ENCODE data around the gene JAKMIP1. TPM values are rescaled to one million over a fixed set of nuclear protein-coding genes. Genes with fewer than 3 reads are reported as not detected.

Gene JAKMIP1
- total RNA-seq, 2 experiments from 2014 or later = 2.0 to 2.1 TPM

- TF ChIP-seq CTCF (IDR thresholded peaks at IDR 0.05) = no peak
- DNase-seq (peak in 3 of 14 experiments; percentile 47 to 65 (median 59)), ATAC-seq (ENCODE audit: poor library complexity) (no peak)
- no peak overlapping the region for H3K27ac ChIP-seq (ENCODE audit: low read depth in 1 of 2, low read length in 2 of 2)
- H3K4me3 Mint-ChIP-seq = peak overlapping the region; percentile 86
- ChIA-PET POLR2A (no interaction called here), CTCF (no interaction called here)
- H3K27ac Mint-ChIP-seq = peak overlapping the region; percentile 33
- peaks cover 3% of the 10 kb centered on the region for H3K9me3 Mint-ChIP-seq
- no peak overlapping the region for H3K4me3 ChIP-seq (ENCODE audit: low read length)
- intact Hi-C loops (cut with DNase I, micrococcal nuclease) = loop anchor here in 1 of 2 experiments (5.0 kb wide), 1 partner anchor 71 kb away; no protein-coding TSS in a partner anchor
- peaks cover 21% of the 10 kb centered on the region for H3K4me1 Mint-ChIP-seq (ENCODE audit: low read depth)
- H3K27me3 ChIP-seq (ENCODE audit: control insufficient read depth in 1 of 2, insufficient read depth in 2 of 2, low read length in 2 of 2) = peaks cover 15 to 21% of the 10 kb centered on the region in 2 experiments
- H3K4me1 ChIP-seq (ENCODE audit: insufficient read depth, low read length) = peaks cover 32% of the 10 kb centered on the region
- H3K36me3 ChIP-seq (ENCODE audit: insufficient read depth, low read length) = no peaks in the 10 kb centered on the region
- H3K9me3 ChIP-seq (ENCODE audit: control insufficient read depth in 1 of 2, insufficient read depth in 1 of 2, low read length in 2 of 2) = peaks cover 0 to 19% of the 10 kb centered on the region in 2 experiments
- no peaks in the 10 kb centered on the region for H3K36me3 Mint-ChIP-seq (ENCODE audit: low read depth)
- peaks cover 58% of the 10 kb centered on the region for H3K27me3 Mint-ChIP-seq
Observed at GRCh38 chr4:6201580-6202091, 1.3 kb upstream of the JAKMIP1 start.

GRCh38 chr4:6200922-6201362 is 593 bp upstream of the JAKMIP1 start:
- peak in 4 of 14 experiments; percentile 11 to 41 (median 28) for DNase-seq

GRCh38 chr4:6199422-6199921 is 877 bp downstream of the JAKMIP1 start:
- Histone ChIP-seq H3K4me1 (ENCODE audit: insufficient read depth, low read length) (peaks cover 39% of the 10 kb centered on the region), H3K4me3 (ENCODE audit: low read length) (peak overlapping the region; percentile 57), H3K36me3 (ENCODE audit: insufficient read depth, low read length) (peaks cover 1% of the 10 kb centered on the region), H3K27ac (ENCODE audit: low read depth in 1 of 2, low read length in 2 of 2) (no peak overlapping the region), H3K27me3 (ENCODE audit: control insufficient read depth in 1 of 2, insufficient read depth in 2 of 2, low read length in 2 of 2) (peaks cover 15 to 21% of the 10 kb centered on the region in 2 experiments), H3K9me3 (ENCODE audit: control insufficient read depth in 1 of 2, insufficient read depth in 1 of 2, low read length in 2 of 2) (peaks cover 0 to 16% of the 10 kb centered on the region in 2 experiments)
- DNase-seq = peak in 5 of 14 experiments; percentile 7 to 61 (median 54)
- no peaks in the 10 kb centered on the region for H3K36me3 Mint-ChIP-seq (ENCODE audit: low read depth)
- peaks cover 3% of the 10 kb centered on the region for H3K9me3 Mint-ChIP-seq
- peak; percentile 28 for ATAC-seq (ENCODE audit: poor library complexity)
- intact Hi-C loops (cut with DNase I, micrococcal nuclease) = no loop called here
- peaks cover 21% of the 10 kb centered on the region for H3K4me1 Mint-ChIP-seq (ENCODE audit: low read depth)
- ChIA-PET POLR2A (interaction anchor here (1.2 to 2.2 kb wide), 3 partner anchors 19 to 70 kb away, joined by 3 to 6 read pairs (median 3); partner anchors contain the start of gene WFS1), CTCF (no interaction called here)
- peak overlapping the region; percentile 86 for H3K4me3 Mint-ChIP-seq
- H3K27ac Mint-ChIP-seq = no peak overlapping the region
- no peak for TF ChIP-seq CTCF (IDR thresholded peaks at IDR 0.05)
- peaks cover 62% of the 10 kb centered on the region for H3K27me3 Mint-ChIP-seq

More at GRCh38 chr4:6200922-6201362, 593 bp upstream of the JAKMIP1 start:
- H3K36me3 Mint-ChIP-seq (ENCODE audit: low read depth) = no peaks in the 10 kb centered on the region
- intact Hi-C loops (cut with DNase I, micrococcal nuclease) = loop anchor here in 1 of 2 experiments (5.0 kb wide), 1 partner anchor 71 kb away; no protein-coding TSS in a partner anchor
- H3K4me1 Mint-ChIP-seq (ENCODE audit: low read depth) = peaks cover 21% of the 10 kb centered on the region
- peaks cover 3% of the 10 kb centered on the region for H3K9me3 Mint-ChIP-seq
- H3K27me3 Mint-ChIP-seq = peaks cover 58% of the 10 kb centered on the region
- POLR2A ChIA-PET = interaction anchor here (1.2 to 2.2 kb wide), 3 partner anchors 20 to 69 kb away, joined by 3 to 6 read pairs (median 3); partner anchors contain the start of gene WFS1
- no peak for TF ChIP-seq CTCF (IDR thresholded peaks at IDR 0.05)
- H3K4me1 ChIP-seq (ENCODE audit: insufficient read depth, low read length) = peaks cover 35% of the 10 kb centered on the region
- H3K4me3 Mint-ChIP-seq = peak overlapping the region; percentile 71
- peaks cover 0 to 19% of the 10 kb centered on the region in 2 experiments for H3K9me3 ChIP-seq (ENCODE audit: control insufficient read depth in 1 of 2, insufficient read depth in 1 of 2, low read length in 2 of 2)
- no peaks in the 10 kb centered on the region for H3K36me3 ChIP-seq (ENCODE audit: insufficient read depth, low read length)
- H3K27ac Mint-ChIP-seq = peak overlapping the region; percentile 33
- H3K27me3 ChIP-seq (ENCODE audit: control insufficient read depth in 1 of 2, insufficient read depth in 2 of 2, low read length in 2 of 2) = peaks cover 15 to 21% of the 10 kb centered on the region in 2 experiments
- CTCF ChIA-PET = no interaction called here
- no peak for ATAC-seq (ENCODE audit: poor library complexity)
- H3K27ac ChIP-seq (ENCODE audit: low read depth in 1 of 2, low read length in 2 of 2) = no peak overlapping the region
- peak overlapping the region; percentile 56 for H3K4me3 ChIP-seq (ENCODE audit: low read length)
